ENCODE measurements around the gene TSHZ2. TPM values are rescaled to one million over a fixed set of nuclear protein-coding genes. Genes with fewer than 3 reads are reported as not detected.

The TSHZ2 gene
- total and polyA plus RNA-seq, 2 of the 4 experiments (the other 2 are of a cell fraction), result under 0.01 to 0.02 TPM

- Histone ChIP-seq H4K91ac (ENCODE audit: insufficient read depth, low read depth, low read length) (no peak overlapping the region), H3K18ac (ENCODE audit: low read depth, low read length) (no peak overlapping the region), H2BK5ac (ENCODE audit: low read depth, low read length, poor library complexity, severe bottlenecking) (no peak overlapping the region), H2AK9ac (replicated peaks; ENCODE audit: low read depth, low read length, poor library complexity) (no peak overlapping the region), H3K9ac (ENCODE audit: low read depth, low read length) (no peak overlapping the region), H3K14ac (replicated peaks; ENCODE audit: low read depth, low read length) (no peak overlapping the region), H3K36me3 (ENCODE audit: control insufficient read depth, insufficient read depth, low read length) (no peaks in the 10 kb centered on the region), H3K9me1 (ENCODE audit: insufficient read depth, low read length) (no peaks in the 10 kb centered on the region), H2BK120ac (ENCODE audit: low read depth, low read length) (no peak overlapping the region), H3K4me1 (ENCODE audit: control insufficient read depth, insufficient read depth, low read length) (no peaks in the 10 kb centered on the region), H3K9me3 (ENCODE audit: control insufficient read depth, insufficient read depth, low read length) (no peaks in the 10 kb centered on the region), H2AFZ (replicated peaks; ENCODE audit: low read length, poor library complexity) (no peak overlapping the region), H3K56ac (ENCODE audit: extremely low read depth, insufficient read depth, low read length) (no peak overlapping the region), H3K4me3 (ENCODE audit: insufficient read depth, low read depth, low read length) (no peak overlapping the region), H3K27ac (ENCODE audit: insufficient read depth, low read length) (no peak overlapping the region), H3K4ac (ENCODE audit: low read depth, low read length) (no peak overlapping the region), H3K4me2 (ENCODE audit: low read depth, low read length) (no peak overlapping the region), H3K79me1 (ENCODE audit: low read depth in 1 of 2, low read length in 2 of 2) (no peaks in the 10 kb centered on the region), H2BK20ac (ENCODE audit: low read depth, low read length) (no peak overlapping the region), H4K5ac (ENCODE audit: low read depth, low read length) (no peak overlapping the region), H4K8ac (ENCODE audit: low read depth in 2 of 2, low read length in 2 of 2) (no peak overlapping the region), H3K23ac (ENCODE audit: low read depth, low read length) (no peak overlapping the region), H3K27me3 (ENCODE audit: control insufficient read depth, insufficient read depth, low read length) (no peaks in the 10 kb centered on the region), H4K20me1 (ENCODE audit: insufficient read depth, low read length) (no peaks in the 10 kb centered on the region), H2AK5ac (ENCODE audit: low read depth, low read length) (no peak overlapping the region), H2BK15ac (ENCODE audit: low read depth, low read length) (no peak overlapping the region)
- no CpG with 5 or more reads among the region's 3 CpGs for WGBS, 2 experiments (ENCODE audit: extremely low coverage in 2 of 2, insufficient read length in 1 of 2)
- ChIA-PET POLR2A (ENCODE audit: unreplicated experiment) (interaction anchor here (0.6 kb wide), 2 partner anchors 491 to 850 kb away, joined by 3 to 4 read pairs; no protein-coding TSS in a partner anchor), CTCF (no interaction called here)
- in situ Hi-C loops (cut with MboI; ENCODE audit: low sequenced_read_pairs), result loop anchor here (25.0 kb wide), 1 partner anchor 774 kb away; no protein-coding TSS in a partner anchor
- intact Hi-C loops (cut with micrococcal nuclease), result no loop called here
- dilution Hi-C loops (cut with HindIII; ENCODE audit: low sequenced_read_pairs, unreplicated experiment), result no loop called here
- TF ChIP-seq FOS (IDR thresholded peaks at IDR 0.05; ENCODE audit: low read depth, low read length), result no peak
- TF ChIP-seq RCOR1 (IDR thresholded peaks at IDR 0.05; ENCODE audit: insufficient replicate concordance, low read length), result no peak
- no peak for TF ChIP-seq RAD21 (IDR thresholded peaks at IDR 0.05; ENCODE audit: low read length)
- TF ChIP-seq RFX5 (IDR thresholded peaks at IDR 0.05; ENCODE audit: low read depth, low read length), result no peak
- no peak for TF ChIP-seq MAZ (IDR thresholded peaks at IDR 0.05; ENCODE audit: borderline replicate concordance, low read depth, low read length)
- no peak for TF ChIP-seq MXI1 (IDR thresholded peaks at IDR 0.05; ENCODE audit: borderline replicate concordance, low read depth, low read length)
- no peak for TF ChIP-seq CHD1 (IDR thresholded peaks at IDR 0.05; ENCODE audit: low read depth, low read length)
- TF ChIP-seq NFE2L2 (IDR thresholded peaks at IDR 0.05; ENCODE audit: low read depth, low read length), result no peak
- no peak for TF ChIP-seq CEBPB (IDR thresholded peaks at IDR 0.05; ENCODE audit: low read depth, low read length)
- no peak for TF ChIP-seq BHLHE40 (IDR thresholded peaks at IDR 0.05; ENCODE audit: low read depth, low read length)
- no peak for TF ChIP-seq MAFK (IDR thresholded peaks at IDR 0.05; ENCODE audit: low read depth, low read length)
- TF ChIP-seq POLR2A (IDR thresholded peaks at IDR 0.05; ENCODE audit: low read depth, low read length), result no peak
- no TSS peak for BruUV-seq (replicated peaks)
- no peak for ATAC-seq (ENCODE audit: low read depth)
- peak; percentile 10 for DNase-seq
These were observed 191.3 kb downstream of the TSHZ2 start for GRCh38 chr20:53163486-53163885.

Data from IMR-90 (cell line).